GM23248 (cell line): ENCODE data around the gene LYPLAL1. TPM values are rescaled to one million over a fixed set of nuclear protein-coding genes. Genes with fewer than 3 reads are reported as not detected.

Experiments used
- DNase-seq: peaks from one replicate; pipeline ENCODE4 v3.0.0-alpha.2; 2015
- H2AFZ ChIP-seq: fragments of 200-600 bp; sonication (generic); 2 replicates; pipeline ENCODE4 v1.6.1; 2016; ENCODE audit warnings: antibody characterized with exemption
- H3F3A ChIP-seq: fragments of 200-600 bp; sonication (generic); 2 replicates; pipeline ENCODE4 v1.6.1; 2016; ENCODE audit warnings: mild to moderate bottlenecking, antibody characterized with exemption, mixed run types; ENCODE audit not compliant: insufficient read depth
- H3K27ac ChIP-seq: fragments of 200-600 bp; sonication (generic); 2 replicates; pipeline ENCODE4 v1.5.1; 2016; ENCODE audit warnings: mild to moderate bottlenecking
- H3K27me3 ChIP-seq: fragments of 200-600 bp; sonication (generic); replicated peaks from 2 replicates; pipeline ENCODE4 v1.6.1; 2016; ENCODE audit warnings: mild to moderate bottlenecking; ENCODE audit not compliant: insufficient read depth
- H3K36me3 ChIP-seq: fragments of 200-600 bp; sonication (generic); 2 replicates; pipeline ENCODE4 v1.6.1; 2016; ENCODE audit warnings: low read depth, mild to moderate bottlenecking
- H3K4me1 ChIP-seq: fragments of 200-600 bp; sonication (generic); 2 replicates; pipeline ENCODE4 v1.6.1; 2016; ENCODE audit warnings: mild to moderate bottlenecking; ENCODE audit not compliant: insufficient read depth
- H3K4me2 ChIP-seq: fragments of 200-600 bp; sonication (generic); one replicate; pipeline ENCODE4 v1.6.1; 2016; ENCODE audit warnings: mild to moderate bottlenecking; ENCODE audit not compliant: unreplicated experiment
- H3K4me3 ChIP-seq: fragments of 200-600 bp; sonication (generic); 2 replicates; pipeline ENCODE4 v1.5.1; 2016; ENCODE audit warnings: mild to moderate bottlenecking
- H3K79me2 ChIP-seq: fragments of 200-600 bp; sonication (generic); 2 replicates; pipeline ENCODE4 v1.6.1; 2016; ENCODE audit warnings: mild to moderate bottlenecking; ENCODE audit not compliant: insufficient read depth
- H3K9ac ChIP-seq: fragments of 200-600 bp; sonication (generic); 2 replicates; pipeline ENCODE4 v1.6.1; 2016; ENCODE audit warnings: mild to moderate bottlenecking
- H3K9me2 ChIP-seq: fragments of 200-600 bp; sonication (generic); 2 replicates; pipeline ENCODE4 v1.6.1; 2016; ENCODE audit warnings: mixed run types, mild to moderate bottlenecking, moderate library complexity; ENCODE audit not compliant: insufficient read depth
- H3K9me3 ChIP-seq: fragments of 200-600 bp; sonication (generic); one replicate; pipeline ENCODE4 v1.6.1; 2017; ENCODE audit warnings: low read depth
- H4K20me1 ChIP-seq: fragments of 200-600 bp; sonication (generic); 2 replicates; pipeline ENCODE4 v1.6.0; 2016; ENCODE audit not compliant: insufficient read depth
- EZH2 ChIP-seq: fragments of 200-600 bp; sonication (generic); IDR thresholded peaks from 2 replicates; pipeline ENCODE4 v1.6.1; 2018; ENCODE audit warnings: antibody characterized with exemption, mild to moderate bottlenecking; ENCODE audit not compliant: insufficient read depth, poor library complexity, severe bottlenecking
- EZH2phosphoT487 ChIP-seq: fragments of 200-600 bp; sonication (generic); IDR thresholded peaks from 2 replicates; pipeline ENCODE4 v1.6.1; 2018; ENCODE audit warnings: antibody characterized with exemption, moderate library complexity, mild to moderate bottlenecking, low read depth; ENCODE audit not compliant: insufficient read depth
- WGBS, 2 experiments: methylation state at CpG; one replicate each; pipeline ENCODE4 v1.1.6; 2015 to 2017; ENCODE audit warnings: low lambda C conversion rate in 2 of 2, low coverage in 1 of 2; ENCODE audit errors: missing lambda C conversion rate in 2 of 2; 5-methylcytosine and 5-hydroxymethylcytosine counted together
- in situ Hi-C: fragments of 300-500 bp; cut with MboI; formaldehyde crosslinking; loops from 2 replicates; pipeline ENCODE4 v1.15.0; 2020
- polyA plus RNA-seq: library from polyadenylated mRNA; unstranded; fragments of >200 nt; fragmentation: Nextera tagmentation; extraction: Ambion mirVana; gene quantifications from 2 replicates; pipeline ENCODE4 v1.2.1, GENCODE V29; 2016
- total RNA-seq: library from RNA; depleted of rRNA; stranded (reverse); fragments of >200 nt; shearing (Covaris generic); gene quantifications from 2 replicates; pipeline ENCODE4 v1.2.3, GENCODE V29; 2014; rRNA removed

The LYPLAL1 gene
- total RNA-seq (9.1 and 11.4 TPM in 2 replicates), polyA plus RNA-seq (31.8 and 33.7 TPM in 2 replicates)

- no peaks in the 10 kb centered on the region for H3K36me3 ChIP-seq
- no peaks in the 10 kb centered on the region for H3K9me3 ChIP-seq
- peak within 1 kb of the TSS; percentile 95 for H2AFZ ChIP-seq
- H3K9me2 ChIP-seq, result peaks cover 4% of the 10 kb centered on the region; the same call in 1 of the 2 replicates
- 1 to 2% methylated on average over 42 to 48 of the region's 48 CpGs for WGBS, 2 experiments
- peak; percentile 95 for DNase-seq
- H4K20me1 ChIP-seq, result no peaks in the 10 kb centered on the region
- H3K9ac ChIP-seq, result peak within 1 kb of the TSS; percentile 91
- peaks cover 12% of the 10 kb centered on the region; the same call in 1 of the 2 replicates for H3K79me2 ChIP-seq
- H3K27ac ChIP-seq, result peak within 1 kb of the TSS; percentile 77
- no peaks in the 10 kb centered on the region for H3K27me3 ChIP-seq
- peaks cover 13% of the 10 kb centered on the region for H3K4me1 ChIP-seq
- H3K4me3 ChIP-seq, result peak within 1 kb of the TSS; percentile 86
- no peaks in the 10 kb centered on the region for H3F3A ChIP-seq
- peak within 1 kb of the TSS; percentile 88 for H3K4me2 ChIP-seq
- TF ChIP-seq EZH2phosphoT487 (no peak), EZH2 (no peak)
- in situ Hi-C loops, result no loop called here
These were observed at the start of gene LYPLAL1 for GRCh38 chr1:219173758-219174459. Gene LYPLAL1 (plus strand): TSS chr1:219173878. CDS start chr1:219173891, 13 bp downstream.

GRCh38 chr1:219124163-219124562 is 49.5 kb upstream of the LYPLAL1 start:
- no peak for DNase-seq
- Histone ChIP-seq H3K4me3 (no peak overlapping the region), H4K20me1 (no peaks in the 10 kb centered on the region), H3K4me1 (peaks cover 32% of the 10 kb centered on the region), H3K4me2 (no peak overlapping the region), H3K79me2 (no peaks in the 10 kb centered on the region), H3K27me3 (no peaks in the 10 kb centered on the region), H3K9me2 (no peaks in the 10 kb centered on the region), H3K9me3 (no peaks in the 10 kb centered on the region), H2AFZ (no peak overlapping the region), H3K9ac (no peak overlapping the region), H3F3A (peaks cover 21% of the 10 kb centered on the region), H3K27ac (no peak overlapping the region), H3K36me3 (no peaks in the 10 kb centered on the region)
- in situ Hi-C loops, result no loop called here
- no peak for TF ChIP-seq EZH2phosphoT487
- no peak for TF ChIP-seq EZH2
- 89% methylated on average over 5 of the region's 5 CpGs for WGBS, 2 experiments

- Histone ChIP-seq H3K79me2 (no peaks in the 10 kb centered on the region), H3K4me1 (peaks cover 26% of the 10 kb centered on the region), H3K9me2 (no peaks in the 10 kb centered on the region), H3K4me3 (no peak overlapping the region), H3F3A (peaks cover 21% of the 10 kb centered on the region), H4K20me1 (no peaks in the 10 kb centered on the region), H3K9me3 (no peaks in the 10 kb centered on the region), H3K27ac (no peak overlapping the region), H3K36me3 (no peaks in the 10 kb centered on the region), H3K27me3 (no peaks in the 10 kb centered on the region), H2AFZ (no peak overlapping the region), H3K9ac (no peak overlapping the region), H3K4me2 (no peak overlapping the region)
- DNase-seq, result no peak
- in situ Hi-C loops, result no loop called here
- no peak for TF ChIP-seq EZH2phosphoT487
- TF ChIP-seq EZH2, result no peak
- 96 to 97% methylated on average over 4 of the region's 4 CpGs for WGBS, 2 experiments
These were observed 48.3 kb upstream of the LYPLAL1 start for GRCh38 chr1:219125342-219125741.

GRCh38 chr1:219126377-219126776 is 47.3 kb upstream of the LYPLAL1 start:
- Histone ChIP-seq H3K4me3 (no peak overlapping the region), H3K27me3 (no peaks in the 10 kb centered on the region), H3F3A (peaks cover 11% of the 10 kb centered on the region), H3K9me3 (no peaks in the 10 kb centered on the region), H3K9ac (no peak overlapping the region), H3K9me2 (no peaks in the 10 kb centered on the region), H3K27ac (no peak overlapping the region), H2AFZ (no peak overlapping the region), H3K36me3 (no peaks in the 10 kb centered on the region), H3K4me1 (peaks cover 16% of the 10 kb centered on the region), H3K79me2 (no peaks in the 10 kb centered on the region), H4K20me1 (no peaks in the 10 kb centered on the region), H3K4me2 (peak overlapping the region; percentile 16)
- in situ Hi-C loops, result no loop called here
- TF ChIP-seq EZH2phosphoT487 (no peak), EZH2 (no peak)
- 41 to 52% methylated on average over 2 of the region's 2 CpGs for WGBS, 2 experiments
- DNase-seq, result peak; percentile 27
